PC-3 (cell line): ENCODE measurements around the gene THRA. TPM values are rescaled to one million over a fixed set of nuclear protein-coding genes. Genes with fewer than 3 reads are reported as not detected.

Experiments
- ATAC-seq: fragments of 200-7000 bp; cut with Tn5 transposase; 2 replicates; pipeline ENCODE4 v1.9.1; 2020; ENCODE audit warnings: mild to moderate bottlenecking, moderate library complexity
- BruUV-seq: library from RNA; stranded (reverse); fragments of 400-500 nt; replicated peaks from 2 replicates; lab custom pipeline; 2021; lab: Mats Ljungman, UMichigan
- CTCF ChIA-PET: fragments of 300-600 bp; sonication (Branson Sonifier 250); formaldehyde crosslinking; loops from one replicate; lab custom pipeline; 2022; ENCODE audit warnings: antibody characterized with exemption; lab: Charles Lee
- POLR2A ChIA-PET: fragments of 300-600 bp; sonication (Branson Sonifier 250); formaldehyde crosslinking; loops from one replicate; lab custom pipeline; 2022; ENCODE audit warnings: antibody characterized with exemption; ENCODE audit not compliant: unreplicated experiment; lab: Charles Lee
- DNase-seq: peaks from one replicate; pipeline ENCODE4 v3.0.0-alpha.2; 2015
- H2AFZ ChIP-seq: fragments of 300-600 bp; sonication (generic); 2 replicates; pipeline ENCODE4 v1.6.0; 2016; ENCODE audit warnings: antibody characterized with exemption, low read length
- H3F3A ChIP-seq: fragments of 300-600 bp; sonication (generic); one replicate; pipeline ENCODE4 v1.6.0; 2017; ENCODE audit warnings: antibody characterized with exemption, low read length, control low read depth, mild to moderate bottlenecking; ENCODE audit not compliant: unreplicated experiment
- H3K27ac ChIP-seq: fragments of 300-600 bp; sonication (generic); 2 replicates; pipeline ENCODE4 v1.5.1; 2016; ENCODE audit warnings: mild to moderate bottlenecking, low read length
- H3K27me3 ChIP-seq: fragments of 300-600 bp; sonication (generic); 2 replicates; pipeline ENCODE4 v1.6.1; 2016; ENCODE audit warnings: low read length, mixed read lengths
- H3K36me3 ChIP-seq: fragments of 300-600 bp; sonication (generic); 2 replicates; pipeline ENCODE4 v1.6.1; 2016; ENCODE audit warnings: low read depth, mixed run types, low read length, mixed read lengths
- H3K4me1 ChIP-seq: fragments of 300-600 bp; sonication (generic); 2 replicates; pipeline ENCODE4 v1.5.1; 2016; ENCODE audit warnings: low read length; ENCODE audit not compliant: insufficient read depth
- H3K4me2 ChIP-seq: fragments of 300-600 bp; sonication (generic); 2 replicates; pipeline ENCODE4 v1.6.0; 2016; ENCODE audit warnings: low read length
- H3K4me3 ChIP-seq: fragments of 300-600 bp; sonication (generic); 2 replicates; pipeline ENCODE4 v1.5.1; 2016; ENCODE audit warnings: mild to moderate bottlenecking, low read length, mixed read lengths
- H3K79me2 ChIP-seq: fragments of 300-600 bp; sonication (generic); 2 replicates; pipeline ENCODE4 v1.6.1; 2017; ENCODE audit warnings: low read length, mixed read lengths
- H3K9ac ChIP-seq: fragments of 300-600 bp; sonication (generic); 2 replicates; pipeline ENCODE4 v1.6.0; 2016; ENCODE audit warnings: mild to moderate bottlenecking, low read length
- H3K9me2 ChIP-seq: fragments of 300-600 bp; sonication (generic); replicated peaks from 2 replicates; pipeline ENCODE4 v1.6.1; 2016; ENCODE audit warnings: mixed run types, low read length, mixed read lengths
- H3K9me3 ChIP-seq: fragments of 300-600 bp; sonication (generic); 2 replicates; pipeline ENCODE4 v1.6.1; 2016; ENCODE audit warnings: low read length, mixed read lengths
- H4K20me1 ChIP-seq: fragments of 300-600 bp; sonication (generic); 2 replicates; pipeline ENCODE4 v1.6.1; 2016; ENCODE audit warnings: low read length, mixed read lengths
- CTCF ChIP-seq: fragments of 300-600 bp; sonication (generic); conservative IDR thresholded peaks from 2 replicates; pipeline ENCODE4 v1.5.1; 2017; ENCODE audit warnings: antibody characterized with exemption, low read depth, mild to moderate bottlenecking, low read length
- EZH2 ChIP-seq: fragments of 300-600 bp; sonication (generic); IDR thresholded peaks from one replicate; pipeline ENCODE4 v1.6.1; 2017; ENCODE audit warnings: antibody characterized with exemption, mild to moderate bottlenecking, low read length; ENCODE audit not compliant: unreplicated experiment
- EZH2phosphoT487 ChIP-seq: fragments of 300-600 bp; sonication (generic); IDR thresholded peaks from 2 replicates; pipeline ENCODE4 v1.6.1; 2018; ENCODE audit warnings: mild to moderate bottlenecking, antibody characterized with exemption, low read length, borderline replicate concordance
- intact Hi-C: fragments of 100-400 bp; cut with micrococcal nuclease; formaldehyde crosslinking; loops from 2 replicates; pipeline ENCODE4 v1.9.0; 2023
- total RNA-seq: library from RNA; depleted of rRNA; stranded (reverse); fragments of >200 nt; gene quantifications from 2 replicates; pipeline ENCODE4 v1.2.3, GENCODE V29; 2014

The THRA gene
- total RNA-seq, 1 experiment from 2014 or later = 6.6 TPM

- H3K27me3 ChIP-seq = no peaks in the 10 kb centered on the region
- ChIA-PET CTCF (interaction anchor here (2.1 kb wide), 1 partner anchor 10 kb away, joined by 18 read pairs; no protein-coding TSS in a partner anchor), POLR2A (interaction anchor here (0.5 to 1.5 kb wide), 4 partner anchors 10 to 524 kb away, joined by 3 to 16 read pairs (median 4); partner anchors contain the start of gene SMARCE1)
- H3K79me2 ChIP-seq = peaks cover 65% of the 10 kb centered on the region
- intact Hi-C loops = no loop called here
- no peaks in the 10 kb centered on the region for H3K9me3 ChIP-seq
- 0 out of 2 replicates have a peak overlapping the region, but pooled peaks have one; percentile 26 for H2AFZ ChIP-seq
- H3K9ac ChIP-seq = peak overlapping the region; percentile 93
- peak overlapping the region; percentile 97 for H3K4me2 ChIP-seq
- BruUV-seq = no TSS peak
- H3K9me2 ChIP-seq = no peaks in the 10 kb centered on the region
- H3F3A ChIP-seq = no peaks in the 10 kb centered on the region
- H4K20me1 ChIP-seq = 0 out of 2 replicates have a peak, but pooled peaks cover 7% of the 10 kb centered on the region
- H3K4me1 ChIP-seq = peaks cover 4% of the 10 kb centered on the region
- H3K4me3 ChIP-seq = peak overlapping the region; percentile 99
- H3K27ac ChIP-seq = peak overlapping the region; percentile 52
- DNase-seq = peak; percentile 33
- H3K36me3 ChIP-seq = peaks cover 15% of the 10 kb centered on the region
- peak; percentile 6; the same call in 1 of the 2 replicates for ATAC-seq
- TF ChIP-seq CTCF = no peak
- no peak for TF ChIP-seq EZH2
- TF ChIP-seq EZH2phosphoT487 = no peak
Measured at GRCh38 chr17:40122999-40123810, 60.4 kb downstream of the THRA start.

- TF ChIP-seq EZH2phosphoT487 = no peak
- TF ChIP-seq CTCF = no peak
- no peak for TF ChIP-seq EZH2
- H3K9ac ChIP-seq = peak overlapping the region; percentile 93
- H3K27me3 ChIP-seq = no peaks in the 10 kb centered on the region
- ChIA-PET CTCF (interaction anchor here (2.1 kb wide), 1 partner anchor 10 kb away, joined by 18 read pairs; no protein-coding TSS in a partner anchor), POLR2A (interaction anchor here (0.5 to 1.1 kb wide), 4 partner anchors 10 to 524 kb away, joined by 3 to 11 read pairs (median 6); partner anchors contain the start of gene SMARCE1)
- H3K4me3 ChIP-seq = peak overlapping the region; percentile 99
- H3K36me3 ChIP-seq = peaks cover 15% of the 10 kb centered on the region
- peaks cover 65% of the 10 kb centered on the region for H3K79me2 ChIP-seq
- intact Hi-C loops = loop anchor here (1.0 kb wide), 1 partner anchor 10 kb away; no protein-coding TSS in a partner anchor
- H3K27ac ChIP-seq = no peak overlapping the region
- H3K4me1 ChIP-seq = peaks cover 4% of the 10 kb centered on the region
- 0 out of 2 replicates have a peak, but pooled peaks cover 7% of the 10 kb centered on the region for H4K20me1 ChIP-seq
- no peaks in the 10 kb centered on the region for H3K9me3 ChIP-seq
- no peak overlapping the region for H2AFZ ChIP-seq
- H3K9me2 ChIP-seq = no peaks in the 10 kb centered on the region
- peak overlapping the region; percentile 97 for H3K4me2 ChIP-seq
- no peaks in the 10 kb centered on the region for H3F3A ChIP-seq
- TSS peak; percentile 64 for BruUV-seq
- no peak for DNase-seq
- ATAC-seq = no peak
Measured at GRCh38 chr17:40123811-40124114, 61.0 kb downstream of the THRA start.
